ENCODE measurements around the gene TMEM30A.

Gene TMEM30A

DNA sequence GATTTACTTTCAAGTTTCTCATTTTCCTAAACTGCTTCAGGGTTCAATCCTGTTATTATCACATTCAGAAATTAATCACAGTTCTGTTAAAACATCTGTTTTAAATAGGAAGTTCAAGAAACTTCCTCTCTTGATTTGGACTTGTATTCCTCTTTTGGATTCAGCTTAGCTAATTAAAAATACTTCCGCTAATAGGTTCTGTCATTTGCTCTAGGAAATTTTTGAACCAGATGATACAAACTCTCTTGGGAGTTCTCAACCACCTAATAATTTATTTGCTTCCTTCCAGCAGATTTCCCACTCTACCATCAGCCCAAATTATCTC is 15.9 kb upstream of the TMEM30A start:
- peaks cover 6% of the 10 kb centered on the region for H3K9me3 ChIP-seq (ENCODE audit: control insufficient read depth, low read length)
- H3K79me1 ChIP-seq (replicated peaks; ENCODE audit: low read length, poor library complexity, severe bottlenecking): no peaks in the 10 kb centered on the region
- no peak overlapping the region for H3K18ac ChIP-seq (ENCODE audit: low read depth in 1 of 2, low read length in 2 of 2)
- no peak overlapping the region for H3K4ac ChIP-seq (ENCODE audit: low read depth in 1 of 2, low read length in 2 of 2)
- H2BK120ac ChIP-seq (ENCODE audit: low read depth, low read length): peak overlapping the region; percentile 49
- no peaks in the 10 kb centered on the region for H3K36me3 ChIP-seq (ENCODE audit: control insufficient read depth in 1 of 2, insufficient read depth in 2 of 2, low read depth in 1 of 2, low read length in 2 of 2)
- H2BK5ac ChIP-seq (ENCODE audit: low read depth, low read length, poor library complexity, severe bottlenecking): peak overlapping the region; percentile 44
- no peak overlapping the region for H3K14ac ChIP-seq (ENCODE audit: low read length in 2 of 2)
- no peak overlapping the region for H2BK12ac ChIP-seq (ENCODE audit: low read length in 2 of 2)
- no peak overlapping the region for H3K4me3 ChIP-seq (ENCODE audit: insufficient read depth in 1 of 2, low read depth in 1 of 2, low read length in 2 of 2)
- H3K4me2 ChIP-seq (ENCODE audit: low read length, poor library complexity, severe bottlenecking): no peak overlapping the region
- H3K4me1 ChIP-seq (ENCODE audit: control insufficient read depth, insufficient read depth, low read depth, low read length): no peaks in the 10 kb centered on the region
- DNase-seq: no peak
- no peak overlapping the region for H4K8ac ChIP-seq (ENCODE audit: low read length)
- no peak overlapping the region for H3K9ac ChIP-seq (ENCODE audit: low read length)
- H4K91ac ChIP-seq (ENCODE audit: low read length): no peak overlapping the region
- H3K23ac ChIP-seq (ENCODE audit: low read length in 2 of 2): no peak overlapping the region
- H3K27ac ChIP-seq (ENCODE audit: low read length, poor library complexity, severe bottlenecking): no peak overlapping the region
- WGBS: 100% methylated on average over 1 of the region's 1 CpG
- no peak overlapping the region for H2AFZ ChIP-seq (ENCODE audit: low read depth, low read length)
- H3K27me3 ChIP-seq (ENCODE audit: control insufficient read depth in 1 of 2, insufficient read depth in 1 of 2, low read length in 2 of 2): no peaks in the 10 kb centered on the region
- no peak overlapping the region for H2BK15ac ChIP-seq (ENCODE audit: low read depth, poor library complexity, severe bottlenecking)
- no peak overlapping the region for H2AK5ac ChIP-seq (ENCODE audit: low read length, severe bottlenecking)

DNA sequence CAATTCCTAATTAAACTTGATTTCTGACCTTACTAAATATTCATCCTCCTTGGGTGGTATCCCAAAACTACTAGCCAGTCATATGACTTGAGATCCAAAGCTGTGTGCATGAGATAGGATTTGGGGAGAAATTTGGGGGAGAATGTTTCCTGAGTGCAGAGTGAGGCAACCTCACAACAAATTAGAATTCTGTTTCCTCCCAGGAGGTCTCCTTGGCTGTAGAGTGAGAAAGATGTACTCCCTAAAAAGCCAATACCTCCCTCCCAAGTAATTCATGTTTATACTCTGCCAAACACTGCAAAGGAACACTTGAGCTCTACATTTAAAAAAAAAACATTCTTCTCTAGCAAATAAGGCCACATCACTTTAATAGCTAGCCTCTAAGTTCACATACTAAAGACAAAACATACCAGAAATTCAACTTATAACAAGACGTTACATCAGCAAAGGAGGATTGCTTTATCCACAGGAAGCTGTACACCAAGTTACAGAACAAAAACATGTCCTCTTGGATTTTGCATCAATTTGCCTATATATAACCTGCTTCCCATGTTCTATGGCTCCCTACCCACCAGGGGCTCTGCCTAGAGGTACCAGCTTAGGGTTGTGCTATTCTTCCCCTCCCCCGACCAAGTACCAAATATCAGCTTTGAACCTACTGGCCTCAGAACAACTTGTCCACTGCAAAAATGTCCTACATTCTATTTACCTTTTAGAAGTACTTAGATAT is 15.4 kb upstream of the TMEM30A start:
- peak overlapping the region in 1 of 2 experiments; percentile 62 for H3K18ac ChIP-seq (ENCODE audit: low read depth in 1 of 2, low read length in 2 of 2)
- no peak overlapping the region for H3K4me3 ChIP-seq (ENCODE audit: insufficient read depth in 1 of 2, low read depth in 1 of 2, low read length in 2 of 2)
- H3K23ac ChIP-seq (ENCODE audit: low read length in 2 of 2): no peak overlapping the region
- no peak overlapping the region for H3K14ac ChIP-seq (ENCODE audit: low read length in 2 of 2)
- no peaks in the 10 kb centered on the region for H3K79me1 ChIP-seq (replicated peaks; ENCODE audit: low read length, poor library complexity, severe bottlenecking)
- H2AK5ac ChIP-seq (ENCODE audit: low read length, severe bottlenecking): no peak overlapping the region
- H3K27me3 ChIP-seq (ENCODE audit: control insufficient read depth in 1 of 2, insufficient read depth in 1 of 2, low read length in 2 of 2): no peaks in the 10 kb centered on the region
- H4K91ac ChIP-seq (ENCODE audit: low read length): no peak overlapping the region
- no peak overlapping the region for H2AFZ ChIP-seq (ENCODE audit: low read depth, low read length)
- no peak overlapping the region for H2BK5ac ChIP-seq (ENCODE audit: low read depth, low read length, poor library complexity, severe bottlenecking)
- no peak for DNase-seq
- no peaks in the 10 kb centered on the region for H3K4me1 ChIP-seq (ENCODE audit: control insufficient read depth, insufficient read depth, low read depth, low read length)
- WGBS: 92% methylated on average over 2 of the region's 2 CpGs
- no peak overlapping the region for H4K8ac ChIP-seq (ENCODE audit: low read length)
- H2BK120ac ChIP-seq (ENCODE audit: low read depth, low read length): peak overlapping the region; percentile 49
- no peak overlapping the region for H2BK12ac ChIP-seq (ENCODE audit: low read length in 2 of 2)
- no peak overlapping the region for H2BK15ac ChIP-seq (ENCODE audit: low read depth, poor library complexity, severe bottlenecking)
- H3K9ac ChIP-seq (ENCODE audit: low read length): no peak overlapping the region
- no peak overlapping the region for H3K4ac ChIP-seq (ENCODE audit: low read depth in 1 of 2, low read length in 2 of 2)
- H3K4me2 ChIP-seq (ENCODE audit: low read length, poor library complexity, severe bottlenecking): no peak overlapping the region
- H3K27ac ChIP-seq (ENCODE audit: low read length, poor library complexity, severe bottlenecking): no peak overlapping the region
- peaks cover 6% of the 10 kb centered on the region for H3K9me3 ChIP-seq (ENCODE audit: control insufficient read depth, low read length)
- H3K36me3 ChIP-seq (ENCODE audit: control insufficient read depth in 1 of 2, insufficient read depth in 2 of 2, low read depth in 1 of 2, low read length in 2 of 2): no peaks in the 10 kb centered on the region

DNA sequence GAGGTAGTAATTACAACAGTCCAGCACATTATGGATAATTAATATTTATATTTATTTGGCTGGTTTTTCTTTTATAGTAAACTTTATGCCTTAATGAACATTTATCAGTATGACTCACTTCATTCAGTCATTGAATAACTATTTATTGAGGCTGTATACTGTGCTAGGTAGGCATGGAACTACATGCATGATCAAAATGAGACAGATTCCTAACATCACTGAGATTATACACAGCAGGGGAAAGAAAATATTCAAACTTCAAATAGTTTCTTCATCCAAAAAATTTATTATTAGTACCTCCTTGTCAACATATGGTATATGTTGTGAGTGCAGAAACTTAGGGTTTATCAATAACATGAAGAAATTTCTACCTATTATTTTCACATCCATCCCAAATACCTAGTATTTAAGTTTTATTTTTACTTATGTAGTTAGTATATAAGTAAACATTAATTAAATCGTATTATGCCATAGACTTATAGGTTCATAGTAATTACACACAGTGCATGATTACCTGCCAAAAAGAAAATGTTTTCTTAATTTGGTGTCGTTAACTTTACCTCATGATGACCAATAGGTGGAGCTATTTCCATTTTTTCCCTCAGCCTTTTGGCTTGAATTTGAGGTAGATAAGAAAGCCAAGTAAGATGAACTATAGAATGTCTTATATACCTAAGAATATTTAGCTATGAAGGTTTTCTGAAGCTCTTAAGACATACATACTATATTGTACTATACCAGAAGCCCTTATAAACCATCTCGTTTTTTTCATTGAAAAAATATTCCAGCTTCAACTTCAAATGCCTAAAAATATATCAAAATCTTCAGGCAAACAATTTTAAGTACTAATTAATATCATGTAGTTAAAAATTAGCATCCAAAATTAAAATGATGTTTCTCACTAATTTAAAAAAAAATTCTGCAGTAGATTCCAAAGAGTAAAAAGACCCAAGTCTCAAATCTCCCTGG is 12.5 kb upstream of the TMEM30A start:
- H2BK120ac ChIP-seq (ENCODE audit: low read depth, low read length): no peak overlapping the region
- no peak overlapping the region for H2BK5ac ChIP-seq (ENCODE audit: low read depth, low read length, poor library complexity, severe bottlenecking)
- no peak overlapping the region for H3K23ac ChIP-seq (ENCODE audit: low read length in 2 of 2)
- H3K79me1 ChIP-seq (replicated peaks; ENCODE audit: low read length, poor library complexity, severe bottlenecking): no peaks in the 10 kb centered on the region
- H3K18ac ChIP-seq (ENCODE audit: low read depth in 1 of 2, low read length in 2 of 2): no peak overlapping the region
- H3K9me3 ChIP-seq (ENCODE audit: control insufficient read depth, low read length): no peaks in the 10 kb centered on the region
- H2BK15ac ChIP-seq (ENCODE audit: low read depth, poor library complexity, severe bottlenecking): no peak overlapping the region
- no peaks in the 10 kb centered on the region for H3K4me1 ChIP-seq (ENCODE audit: control insufficient read depth, insufficient read depth, low read depth, low read length)
- no peak overlapping the region for H4K91ac ChIP-seq (ENCODE audit: low read length)
- no peak overlapping the region for H3K4me3 ChIP-seq (ENCODE audit: insufficient read depth in 1 of 2, low read depth in 1 of 2, low read length in 2 of 2)
- no peak overlapping the region for H2BK12ac ChIP-seq (ENCODE audit: low read length in 2 of 2)
- H3K27me3 ChIP-seq (ENCODE audit: control insufficient read depth in 1 of 2, insufficient read depth in 1 of 2, low read length in 2 of 2): no peaks in the 10 kb centered on the region
- H3K14ac ChIP-seq (ENCODE audit: low read length in 2 of 2): no peak overlapping the region
- H3K9ac ChIP-seq (ENCODE audit: low read length): peak overlapping the region; percentile 4
- H4K8ac ChIP-seq (ENCODE audit: low read length): no peak overlapping the region
- DNase-seq: peak; percentile 75
- 0% methylated on average over 1 of the region's 3 CpGs for WGBS
- no peak overlapping the region for H3K27ac ChIP-seq (ENCODE audit: low read length, poor library complexity, severe bottlenecking)
- H2AFZ ChIP-seq (ENCODE audit: low read depth, low read length): no peak overlapping the region
- no peak overlapping the region for H3K4ac ChIP-seq (ENCODE audit: low read depth in 1 of 2, low read length in 2 of 2)
- no peak overlapping the region for H3K4me2 ChIP-seq (ENCODE audit: low read length, poor library complexity, severe bottlenecking)
- H2AK5ac ChIP-seq (ENCODE audit: low read length, severe bottlenecking): no peak overlapping the region
- H3K36me3 ChIP-seq (ENCODE audit: control insufficient read depth in 1 of 2, insufficient read depth in 2 of 2, low read depth in 1 of 2, low read length in 2 of 2): no peaks in the 10 kb centered on the region

DNA sequence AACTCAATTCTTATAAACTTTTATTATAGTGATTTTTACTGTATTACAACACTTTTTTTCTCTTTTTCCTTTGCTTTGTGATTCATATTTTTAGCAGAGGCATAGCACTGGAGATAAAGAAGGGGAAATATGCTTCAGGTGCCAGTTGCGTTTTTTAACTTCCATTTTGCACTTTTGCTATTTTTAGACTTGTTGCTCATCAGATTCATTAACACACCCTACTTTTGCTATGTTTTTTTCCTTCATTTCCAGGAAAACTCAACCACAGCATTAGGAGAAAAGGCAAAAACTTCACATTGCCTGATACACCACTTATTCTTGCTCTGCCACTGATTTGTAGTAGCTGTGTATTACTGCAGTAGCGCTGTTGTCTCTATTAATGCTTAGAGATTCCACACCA is 8.0 kb upstream of the TMEM30A start:
- Histone ChIP-seq H3K18ac (ENCODE audit: low read depth in 1 of 2, low read length in 2 of 2) (no peak overlapping the region), H3K27ac (ENCODE audit: low read length, poor library complexity, severe bottlenecking) (no peak overlapping the region), H3K4me1 (ENCODE audit: control insufficient read depth, insufficient read depth, low read depth, low read length) (no peaks in the 10 kb centered on the region), H3K4ac (ENCODE audit: low read depth in 1 of 2, low read length in 2 of 2) (no peak overlapping the region), H2BK5ac (ENCODE audit: low read depth, low read length, poor library complexity, severe bottlenecking) (no peak overlapping the region), H4K8ac (ENCODE audit: low read length) (no peak overlapping the region), H2AFZ (ENCODE audit: low read depth, low read length) (no peak overlapping the region), H3K36me3 (ENCODE audit: control insufficient read depth in 1 of 2, insufficient read depth in 2 of 2, low read depth in 1 of 2, low read length in 2 of 2) (no peaks in the 10 kb centered on the region), H4K91ac (ENCODE audit: low read length) (no peak overlapping the region), H3K14ac (ENCODE audit: low read length in 2 of 2) (no peak overlapping the region), H2BK15ac (ENCODE audit: low read depth, poor library complexity, severe bottlenecking) (no peak overlapping the region), H3K79me1 (replicated peaks; ENCODE audit: low read length, poor library complexity, severe bottlenecking) (peaks cover 7% of the 10 kb centered on the region), H3K4me3 (ENCODE audit: insufficient read depth in 1 of 2, low read depth in 1 of 2, low read length in 2 of 2) (no peak overlapping the region), H3K4me2 (ENCODE audit: low read length, poor library complexity, severe bottlenecking) (no peak overlapping the region), H3K9ac (ENCODE audit: low read length) (no peak overlapping the region), H3K23ac (ENCODE audit: low read length in 2 of 2) (no peak overlapping the region), H2AK5ac (ENCODE audit: low read length, severe bottlenecking) (no peak overlapping the region), H2BK12ac (ENCODE audit: low read length in 2 of 2) (no peak overlapping the region), H3K9me3 (ENCODE audit: control insufficient read depth, low read length) (no peaks in the 10 kb centered on the region), H3K27me3 (ENCODE audit: control insufficient read depth in 1 of 2, insufficient read depth in 1 of 2, low read length in 2 of 2) (no peaks in the 10 kb centered on the region), H2BK120ac (ENCODE audit: low read depth, low read length) (no peak overlapping the region)
- WGBS: 100% methylated on average over 1 of the region's 2 CpGs
- no peak for DNase-seq

All from mesenchymal stem cell (in vitro differentiated cells and primary cell).